ENCODE results near the gene FKBP2.

The FKBP2 gene

DNA sequence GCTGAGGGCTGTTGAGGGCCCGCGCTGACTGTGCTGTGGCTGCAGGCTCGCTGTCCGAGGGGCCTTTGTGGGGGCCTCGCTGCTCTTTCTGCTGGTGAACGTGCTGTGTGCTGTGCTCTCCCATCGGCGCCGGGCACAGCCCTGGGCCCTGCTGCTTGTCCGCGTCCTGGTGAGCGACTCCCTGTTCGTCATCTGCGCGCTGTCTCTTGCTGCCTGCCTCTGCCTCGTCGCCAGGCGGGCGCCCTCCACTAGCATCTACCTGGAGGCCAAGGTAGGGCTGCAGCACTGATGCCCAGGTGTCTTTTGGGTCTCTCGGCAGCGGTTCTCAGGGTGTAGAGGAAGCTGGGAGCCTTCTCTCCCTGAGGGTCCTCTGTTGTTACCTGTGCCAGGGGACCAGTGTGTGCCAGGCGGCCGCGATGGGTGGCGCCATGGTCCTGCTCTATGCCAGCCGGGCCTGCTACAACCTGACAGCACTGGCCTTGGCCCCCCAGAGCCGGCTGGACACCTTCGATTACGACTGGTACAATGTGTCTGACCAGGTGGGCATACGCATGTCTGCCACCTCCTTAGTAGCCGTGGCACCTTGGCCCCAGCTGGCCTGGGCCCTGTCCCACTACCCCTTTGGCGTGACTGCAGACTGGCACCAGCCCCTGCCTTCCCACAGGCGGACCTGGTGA is 46.9 kb downstream of the FKBP2 start:
- Mint-ChIP-seq H3K9me3 (no peaks in the 10 kb centered on the region), H3K36me3 (ENCODE audit: insufficient read depth) (peaks cover 46% of the 10 kb centered on the region), H3K4me1 (ENCODE audit: low read depth in 2 of 2) (peaks cover 14 to 25% of the 10 kb centered on the region in 2 donors), H3K27me3 (peaks cover 8 to 19% of the 10 kb centered on the region in 2 donors), H3K27ac (no peak overlapping the region), H3K4me3 (no peak overlapping the region)
- no peak for DNase-seq
- no peak for ATAC-seq (replicated peaks)

DNA sequence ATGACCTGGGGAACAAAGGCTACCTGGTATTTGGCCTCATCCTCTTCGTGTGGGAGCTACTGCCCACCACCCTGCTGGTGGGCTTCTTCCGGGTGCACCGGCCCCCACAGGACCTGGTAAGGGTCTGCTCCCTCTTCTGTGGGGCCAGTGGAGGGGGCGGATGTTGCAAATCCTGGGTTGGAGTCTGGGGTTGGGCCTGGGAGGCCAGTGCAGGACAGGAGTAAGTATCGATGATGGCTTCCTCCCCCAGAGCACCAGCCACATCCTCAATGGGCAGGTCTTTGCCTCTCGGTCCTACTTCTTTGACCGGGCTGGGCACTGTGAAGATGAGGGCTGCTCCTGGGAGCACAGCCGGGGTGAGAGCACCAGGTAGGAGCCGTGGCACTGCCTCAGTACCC is 47.5 kb downstream of the FKBP2 start:
- H3K27ac Mint-ChIP-seq: no peak overlapping the region
- H3K4me1 Mint-ChIP-seq (ENCODE audit: low read depth in 2 of 2): peaks cover 14 to 20% of the 10 kb centered on the region in 2 donors
- H3K4me3 Mint-ChIP-seq: no peak overlapping the region
- H3K36me3 Mint-ChIP-seq (ENCODE audit: insufficient read depth): peaks cover 43% of the 10 kb centered on the region
- peaks cover 14 to 24% of the 10 kb centered on the region in 2 donors for H3K27me3 Mint-ChIP-seq
- DNase-seq: no peak
- no peaks in the 10 kb centered on the region for H3K9me3 Mint-ChIP-seq
- ATAC-seq (replicated peaks): no peak

DNA sequence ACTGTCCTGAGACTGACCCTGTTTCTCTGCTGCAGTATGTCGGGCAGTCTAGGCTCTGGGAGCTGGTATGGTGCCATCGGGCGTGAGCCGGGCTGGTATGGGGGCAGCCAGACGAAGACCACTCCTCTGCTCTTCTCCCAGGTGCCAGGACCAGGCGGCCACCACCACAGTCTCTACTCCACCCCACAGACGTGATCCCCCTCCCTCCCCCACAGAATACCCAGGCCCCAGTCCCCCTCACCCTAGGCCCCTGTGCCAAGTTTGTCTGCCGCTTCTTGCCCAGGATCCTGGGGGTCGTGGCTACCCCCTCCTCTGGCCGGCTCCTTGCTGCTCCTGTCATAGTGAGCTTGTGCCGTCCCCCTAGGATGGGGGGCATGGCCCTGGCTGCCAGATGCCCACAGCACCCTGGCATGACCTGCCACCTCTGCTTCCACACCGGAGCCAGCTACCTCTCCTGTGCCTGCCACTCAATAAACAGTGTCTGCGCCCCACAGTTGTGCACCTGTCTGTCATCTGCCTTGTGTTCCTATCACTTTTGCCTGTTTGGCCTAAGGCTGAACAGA is 48.2 kb downstream of the FKBP2 start:
- H3K36me3 Mint-ChIP-seq (ENCODE audit: insufficient read depth): peaks cover 38% of the 10 kb centered on the region
- ATAC-seq (replicated peaks) (no peak), DNase-seq (no peak)
- H3K4me1 Mint-ChIP-seq (ENCODE audit: low read depth in 2 of 2): peaks cover 11 to 16% of the 10 kb centered on the region in 2 donors
- H3K27ac Mint-ChIP-seq: no peak overlapping the region
- H3K9me3 Mint-ChIP-seq: no peaks in the 10 kb centered on the region
- no peak overlapping the region for H3K4me3 Mint-ChIP-seq
- peaks cover 21 to 31% of the 10 kb centered on the region in 2 donors for H3K27me3 Mint-ChIP-seq

- Mint-ChIP-seq H3K4me1 (ENCODE audit: low read depth in 2 of 2) (peaks cover 8 to 16% of the 10 kb centered on the region in 2 donors), H3K27ac (no peak overlapping the region), H3K9me3 (no peaks in the 10 kb centered on the region)
Measured at GRCh38 chr11:64290352-64291261, 49.7 kb downstream of the FKBP2 start.

GRCh38 chr11:64291262-64291751 is 50.4 kb downstream of the FKBP2 start, which contains the start of gene KCNK4:
KCNK4 (plus strand) TSS chr11:64291302; CDS start chr11:64293019, 1,717 bp downstream.
- peaks cover 21% of the 10 kb centered on the region for H3K36me3 Mint-ChIP-seq (ENCODE audit: insufficient read depth)
- ATAC-seq (replicated peaks) (no peak), DNase-seq (no peak)
- no peaks in the 10 kb centered on the region for H3K9me3 Mint-ChIP-seq
- H3K4me1 Mint-ChIP-seq (ENCODE audit: low read depth in 2 of 2): peaks cover 7 to 13% of the 10 kb centered on the region in 2 donors
- H3K4me3 Mint-ChIP-seq: peak within 1 kb of the TSS; percentile 73 to 74
- peaks cover 41 to 54% of the 10 kb centered on the region in 2 donors for H3K27me3 Mint-ChIP-seq
- H3K27ac Mint-ChIP-seq: no peak within 1 kb of the TSS

More at GRCh38 chr11:64290352-64291261, 49.7 kb downstream of the FKBP2 start:
- ATAC-seq (replicated peaks) (no peak), DNase-seq (no peak)
- H3K4me3 Mint-ChIP-seq: peak overlapping the region; percentile 73 to 74
- peaks cover 34 to 47% of the 10 kb centered on the region in 2 donors for H3K27me3 Mint-ChIP-seq
- H3K36me3 Mint-ChIP-seq (ENCODE audit: insufficient read depth): peaks cover 25% of the 10 kb centered on the region

GRCh38 chr11:64291752-64292459 is 51.0 kb downstream of the FKBP2 start:
- DNase-seq (no peak), ATAC-seq (replicated peaks) (peak; percentile 75)
- H3K4me1 Mint-ChIP-seq (ENCODE audit: low read depth in 2 of 2): peaks cover under 1 to 7% of the 10 kb centered on the region in 2 donors
- peaks cover 47 to 60% of the 10 kb centered on the region in 2 donors for H3K27me3 Mint-ChIP-seq
- no peak overlapping the region for H3K27ac Mint-ChIP-seq
- no peaks in the 10 kb centered on the region for H3K9me3 Mint-ChIP-seq
- H3K36me3 Mint-ChIP-seq (ENCODE audit: insufficient read depth): peaks cover 15% of the 10 kb centered on the region
- H3K4me3 Mint-ChIP-seq: peak overlapping the region in 1 of 2 donors; percentile 68

DNA sequence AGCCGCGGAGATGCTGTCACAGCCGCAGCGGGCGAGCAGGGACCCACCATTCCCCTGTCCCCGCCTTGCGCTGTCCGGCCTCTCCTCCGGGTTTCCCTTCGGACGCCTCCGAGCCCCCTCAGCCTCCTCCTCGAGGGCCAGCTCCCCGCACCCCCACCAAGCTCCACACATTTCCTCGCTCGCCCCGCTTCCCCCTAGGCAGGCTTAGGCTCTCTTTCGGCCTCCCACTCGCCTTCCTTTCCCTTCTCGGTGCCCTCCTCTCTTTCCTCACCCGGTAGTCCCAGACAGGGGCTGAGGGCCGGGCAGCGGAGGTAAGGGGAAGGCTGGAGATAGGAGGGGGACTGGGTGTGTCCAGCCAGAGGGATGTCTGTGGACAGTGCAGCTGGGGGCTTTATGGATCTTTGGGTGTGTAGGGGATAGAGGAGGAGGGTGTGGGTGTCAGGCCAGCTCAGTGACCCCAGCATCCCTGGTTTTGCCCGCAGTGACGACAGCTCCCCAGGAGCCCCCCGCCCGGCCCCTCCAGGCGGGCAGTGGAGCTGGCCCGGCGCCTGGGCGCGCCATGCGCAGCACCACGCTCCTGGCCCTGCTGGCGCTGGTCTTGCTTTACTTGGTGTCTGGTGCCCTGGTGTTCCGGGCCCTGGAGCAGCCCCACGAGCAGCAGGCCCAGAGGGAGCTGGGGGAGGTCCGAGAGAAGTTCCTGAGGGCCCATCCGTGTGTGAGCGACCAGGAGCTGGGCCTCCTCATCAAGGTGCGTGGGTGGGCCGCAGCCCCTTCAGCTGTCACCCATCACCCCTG is 51.8 kb downstream of the FKBP2 start:
- no peak for ATAC-seq (replicated peaks)
- H3K36me3 Mint-ChIP-seq (ENCODE audit: insufficient read depth): peaks cover 12% of the 10 kb centered on the region
- H3K4me1 Mint-ChIP-seq (ENCODE audit: low read depth in 2 of 2): peaks cover 5 to 10% of the 10 kb centered on the region in 2 donors
- no peaks in the 10 kb centered on the region for H3K9me3 Mint-ChIP-seq
- no peak for DNase-seq
- H3K27ac Mint-ChIP-seq: no peak overlapping the region
- H3K27me3 Mint-ChIP-seq: peaks cover 55 to 67% of the 10 kb centered on the region in 2 donors
- H3K4me3 Mint-ChIP-seq: peak overlapping the region; percentile 68

Measured in effector memory CD8-positive, alpha-beta T cell (primary cell).